Keratinocyte (primary cell): ENCODE data around the gene INPP5A. TPM values are rescaled to one million over a fixed set of nuclear protein-coding genes. Genes with fewer than 3 reads are reported as not detected.

Experiments used
- DNase-seq: peaks from one replicate; pipeline ENCODE4 v3.0.0-alpha.2; 2011; ENCODE audit warnings: low read depth, missing footprints, low spot score
- FAIRE-seq: peaks from 2 replicates; lab custom pipeline; 2011; peaks lifted over from hg19 to GRCh38; lab: Jason Lieb, UNC
- H2AFZ ChIP-seq: 2 replicates; pipeline ENCODE4 v1.6.0; 2012; ENCODE audit warnings: low read length, control low read depth, inconsistent platforms; ENCODE audit not compliant: control insufficient read depth
- H3K27ac ChIP-seq: 2 replicates; pipeline ENCODE4 v1.5.1; 2011; ENCODE audit warnings: low read length; ENCODE audit not compliant: control insufficient read depth, insufficient read depth
- H3K27me3 ChIP-seq: 3 replicates; pipeline ENCODE4 v1.6.0; 2011; ENCODE audit warnings: low read length; ENCODE audit not compliant: control insufficient read depth, insufficient read depth; ENCODE audit errors: extremely low read depth
- H3K36me3 ChIP-seq, 2 experiments: 2 replicates in 1 of 2; 3 replicates in 1 of 2; pipeline ENCODE4 v1.5.1; 2011; ENCODE audit warnings: low read length in 2 of 2, mild to moderate bottlenecking in 1 of 2; ENCODE audit not compliant: control insufficient read depth in 2 of 2, insufficient read depth in 2 of 2; ENCODE audit errors: extremely low read depth in 1 of 2
- H3K4me1 ChIP-seq: 3 replicates; pipeline ENCODE4 v1.5.1; 2011; ENCODE audit warnings: low read length; ENCODE audit not compliant: control insufficient read depth, insufficient read depth; ENCODE audit errors: extremely low read depth
- H3K4me2 ChIP-seq: 3 replicates; pipeline ENCODE4 v1.6.0; 2011; ENCODE audit warnings: low read depth, low read length; ENCODE audit not compliant: control insufficient read depth, insufficient read depth; ENCODE audit errors: extremely low read depth
- H3K4me3 ChIP-seq, 3 experiments: fragments of 200-600 bp in 1 of 3; sonication (generic) in 1 of 3; 2 replicates in 2 of 3; 3 replicates in 1 of 3; pipeline ENCODE4 v1.5.1; 2011 to 2016; ENCODE audit warnings: low read length in 3 of 3, mild to moderate bottlenecking in 3 of 3, control low read depth in 2 of 3, inconsistent platforms in 1 of 3, low read depth in 1 of 3, mixed read lengths in 1 of 3, mixed run types in 1 of 3, moderate library complexity in 1 of 3; ENCODE audit not compliant: control insufficient read depth in 2 of 3, insufficient read depth in 2 of 3; ENCODE audit errors: extremely low read depth in 1 of 3
- H3K79me2 ChIP-seq: 2 replicates; pipeline ENCODE4 v1.6.0; 2012; ENCODE audit warnings: low read length; ENCODE audit not compliant: control insufficient read depth, insufficient read depth
- H3K9ac ChIP-seq: 3 replicates; pipeline ENCODE4 v1.6.0; 2011; ENCODE audit warnings: low read length; ENCODE audit not compliant: control insufficient read depth, insufficient read depth; ENCODE audit errors: extremely low read depth
- H3K9me1 ChIP-seq: 3 replicates; pipeline ENCODE4 v1.6.0; 2011; ENCODE audit warnings: low read length; ENCODE audit not compliant: control insufficient read depth, insufficient read depth; ENCODE audit errors: extremely low read depth
- H3K9me3 ChIP-seq: 2 replicates; pipeline ENCODE4 v1.5.1; 2012; ENCODE audit warnings: low read depth, low read length; ENCODE audit not compliant: control insufficient read depth
- H4K20me1 ChIP-seq: 3 replicates; pipeline ENCODE4 v1.6.0; 2011; ENCODE audit warnings: low read length; ENCODE audit not compliant: control insufficient read depth, insufficient read depth; ENCODE audit errors: extremely low read depth
- EZH2 ChIP-seq: IDR thresholded peaks from one replicate; pipeline ENCODE4 v1.6.1; 2012; ENCODE audit warnings: inconsistent platforms, mild to moderate bottlenecking, low read length, moderate library complexity
- dilution Hi-C: fragments of 300-500 bp; cut with MboI; formaldehyde crosslinking; loops from one replicate; pipeline ENCODE4 v1.7.0; 2020; ENCODE audit warnings: low sequenced_read_pairs; ENCODE audit not compliant: extremely low pct_ligation_motif_present
- polyA plus RNA-seq, 5 experiments: library from polyadenylated mRNA; depleted of rRNA in 3 of 5; stranded (reverse) in 3 of 5; stranded (forward) in 1 of 5; unstranded in 1 of 5; fragments of >200 nt; gene quantifications; 1 replicate in 1 of 5; 2 replicates in 3 of 5; 3 replicates in 1 of 5; pipeline versions ENCODE4 v1.2.1 to v1.2.3, GENCODE V29; 2011 to 2012; ENCODE audit warnings: missing spikeins in 2 of 5, low read depth in 1 of 5, low replicate concordance in 1 of 5
- TF ChIP-seq, protein P1 (sequence below), 3 experiments: IDR thresholded peaks in 1 of 3; conservative IDR thresholded peaks in 1 of 3; optimal IDR thresholded peaks in 1 of 3; 2 replicates in 2 of 3; 3 replicates in 1 of 3; pipeline versions ENCODE3 to v1.5.1; 2011; ENCODE audit warnings: low read length in 3 of 3, mild to moderate bottlenecking in 3 of 3, moderate library complexity in 2 of 3, control low read depth in 1 of 3, inconsistent platforms in 1 of 3; ENCODE audit not compliant: insufficient read depth in 2 of 3; ENCODE audit errors: extremely low read depth in 1 of 3

Gene INPP5A
- polyA plus RNA-seq, 1 donor (not counting 4 experiments of a cell fraction or from before 2014, with no cell fraction given), result 11.2 TPM

DNA sequence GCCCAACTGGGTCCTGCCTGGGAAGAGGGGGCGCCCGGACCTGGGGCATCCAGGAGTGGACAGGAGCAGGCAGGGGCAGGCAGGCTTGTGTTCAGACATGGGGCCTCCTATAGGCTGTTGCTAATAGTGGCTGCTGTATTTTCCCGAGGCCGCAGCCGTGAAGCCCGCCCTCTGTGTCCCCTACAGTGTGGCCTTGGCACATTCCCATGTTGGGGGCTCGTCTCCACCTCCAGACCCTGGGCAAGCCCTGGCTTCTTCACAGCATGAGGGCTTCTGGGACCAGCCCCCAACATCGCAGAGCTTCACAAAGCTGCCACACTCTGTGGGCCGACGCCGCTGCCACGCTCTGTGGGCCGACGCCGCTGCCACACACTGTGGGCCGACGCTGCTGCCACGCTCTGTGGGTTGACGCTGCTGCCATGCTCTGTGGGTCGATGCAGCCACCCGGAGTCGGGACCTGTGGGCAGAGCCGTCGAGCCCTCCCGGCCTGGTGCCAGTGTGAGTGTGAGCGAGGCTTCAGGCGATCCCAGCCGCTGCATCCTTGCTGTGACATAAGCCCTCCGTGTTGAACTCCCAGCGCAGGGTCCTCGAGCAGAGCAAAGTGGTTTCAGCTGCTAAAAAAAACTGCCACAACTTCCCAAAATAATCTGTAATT is 109.0 kb downstream of the INPP5A start:
- DNase-seq (no peak), FAIRE-seq (no peak)
- dilution Hi-C loops, result no loop called here
- no peaks in the 10 kb centered on the region for H3K36me3 ChIP-seq
- H3K79me2 ChIP-seq, result no peaks in the 10 kb centered on the region
- H3K4me2 ChIP-seq, result no peak overlapping the region
- H3K4me1 ChIP-seq, result peaks cover 4% of the 10 kb centered on the region
- no peaks in the 10 kb centered on the region for H3K27me3 ChIP-seq
- TF ChIP-seq, protein P1, sequence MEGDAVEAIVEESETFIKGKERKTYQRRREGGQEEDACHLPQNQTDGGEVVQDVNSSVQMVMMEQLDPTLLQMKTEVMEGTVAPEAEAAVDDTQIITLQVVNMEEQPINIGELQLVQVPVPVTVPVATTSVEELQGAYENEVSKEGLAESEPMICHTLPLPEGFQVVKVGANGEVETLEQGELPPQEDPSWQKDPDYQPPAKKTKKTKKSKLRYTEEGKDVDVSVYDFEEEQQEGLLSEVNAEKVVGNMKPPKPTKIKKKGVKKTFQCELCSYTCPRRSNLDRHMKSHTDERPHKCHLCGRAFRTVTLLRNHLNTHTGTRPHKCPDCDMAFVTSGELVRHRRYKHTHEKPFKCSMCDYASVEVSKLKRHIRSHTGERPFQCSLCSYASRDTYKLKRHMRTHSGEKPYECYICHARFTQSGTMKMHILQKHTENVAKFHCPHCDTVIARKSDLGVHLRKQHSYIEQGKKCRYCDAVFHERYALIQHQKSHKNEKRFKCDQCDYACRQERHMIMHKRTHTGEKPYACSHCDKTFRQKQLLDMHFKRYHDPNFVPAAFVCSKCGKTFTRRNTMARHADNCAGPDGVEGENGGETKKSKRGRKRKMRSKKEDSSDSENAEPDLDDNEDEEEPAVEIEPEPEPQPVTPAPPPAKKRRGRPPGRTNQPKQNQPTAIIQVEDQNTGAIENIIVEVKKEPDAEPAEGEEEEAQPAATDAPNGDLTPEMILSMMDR (optimal IDR thresholded peaks at IDR 0.05 in 1 of 3, IDR thresholded peaks at IDR 0.05 in 1 of 3, conservative IDR thresholded peaks at IDR 0.05 in 1 of 3; ENCODE audit: extremely low read depth in 1 of 3, insufficient read depth in 2 of 3, low read length in 3 of 3), result no peak
- TF ChIP-seq EZH2, result no peak
- H2AFZ ChIP-seq, result no peak overlapping the region
- H4K20me1 ChIP-seq, result no peaks in the 10 kb centered on the region
- H3K9me3 ChIP-seq, result no peaks in the 10 kb centered on the region
- H3K9me1 ChIP-seq, result no peaks in the 10 kb centered on the region
- H3K4me3 ChIP-seq, result no peak overlapping the region
- H3K27ac ChIP-seq, result no peak overlapping the region
- H3K9ac ChIP-seq, result no peak overlapping the region

DNA sequence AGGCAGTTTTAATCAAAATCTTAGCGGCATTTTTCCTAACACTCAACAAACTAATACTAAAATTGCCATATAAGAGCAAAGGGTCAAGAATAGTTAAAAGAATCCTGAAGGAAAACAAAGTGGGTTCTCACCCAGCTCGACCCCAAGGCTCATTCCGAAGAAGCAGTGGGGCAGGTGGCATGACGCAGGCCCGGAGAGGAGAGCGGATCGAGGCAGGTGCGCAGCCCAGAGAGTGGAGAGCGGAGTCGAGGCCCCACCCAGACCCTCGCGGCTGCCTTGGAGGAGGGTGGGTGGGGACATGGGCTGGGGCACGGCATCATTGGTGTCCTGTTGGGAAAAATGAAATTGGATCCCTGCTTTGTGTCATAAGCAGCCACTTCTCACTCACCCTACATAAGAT is 109.8 kb downstream of the INPP5A start:
- TF ChIP-seq EZH2, result no peak
- TF ChIP-seq, protein P1 (optimal IDR thresholded peaks at IDR 0.05 in 1 of 3, IDR thresholded peaks at IDR 0.05 in 1 of 3, conservative IDR thresholded peaks at IDR 0.05 in 1 of 3; ENCODE audit: extremely low read depth in 1 of 3, insufficient read depth in 2 of 3, low read length in 3 of 3), result no peak

More for the DNA sequence above, 109.8 kb downstream of the INPP5A start:
- no peak overlapping the region for H3K4me2 ChIP-seq
- H3K9me3 ChIP-seq, result no peaks in the 10 kb centered on the region
- no peaks in the 10 kb centered on the region for H3K36me3 ChIP-seq
- no peak for FAIRE-seq
- H3K27ac ChIP-seq, result no peak overlapping the region
- no peaks in the 10 kb centered on the region for H3K79me2 ChIP-seq
- H3K9ac ChIP-seq, result no peak overlapping the region
- no peak overlapping the region for H3K4me3 ChIP-seq
- H2AFZ ChIP-seq, result no peak overlapping the region
- dilution Hi-C loops, result no loop called here
- H3K4me1 ChIP-seq, result peaks cover 4% of the 10 kb centered on the region
- H3K27me3 ChIP-seq, result no peaks in the 10 kb centered on the region
- no peaks in the 10 kb centered on the region for H3K9me1 ChIP-seq
- no peak for DNase-seq
- H4K20me1 ChIP-seq, result no peaks in the 10 kb centered on the region
